NCI-H2029 (cell line): ENCODE results near the gene ACSF3.

ENCODE experiments used
- DNase-seq: peaks from one replicate; lab custom pipeline; 2025; lab: John Stamatoyannopoulos, UW

The ACSF3 gene

DNA sequence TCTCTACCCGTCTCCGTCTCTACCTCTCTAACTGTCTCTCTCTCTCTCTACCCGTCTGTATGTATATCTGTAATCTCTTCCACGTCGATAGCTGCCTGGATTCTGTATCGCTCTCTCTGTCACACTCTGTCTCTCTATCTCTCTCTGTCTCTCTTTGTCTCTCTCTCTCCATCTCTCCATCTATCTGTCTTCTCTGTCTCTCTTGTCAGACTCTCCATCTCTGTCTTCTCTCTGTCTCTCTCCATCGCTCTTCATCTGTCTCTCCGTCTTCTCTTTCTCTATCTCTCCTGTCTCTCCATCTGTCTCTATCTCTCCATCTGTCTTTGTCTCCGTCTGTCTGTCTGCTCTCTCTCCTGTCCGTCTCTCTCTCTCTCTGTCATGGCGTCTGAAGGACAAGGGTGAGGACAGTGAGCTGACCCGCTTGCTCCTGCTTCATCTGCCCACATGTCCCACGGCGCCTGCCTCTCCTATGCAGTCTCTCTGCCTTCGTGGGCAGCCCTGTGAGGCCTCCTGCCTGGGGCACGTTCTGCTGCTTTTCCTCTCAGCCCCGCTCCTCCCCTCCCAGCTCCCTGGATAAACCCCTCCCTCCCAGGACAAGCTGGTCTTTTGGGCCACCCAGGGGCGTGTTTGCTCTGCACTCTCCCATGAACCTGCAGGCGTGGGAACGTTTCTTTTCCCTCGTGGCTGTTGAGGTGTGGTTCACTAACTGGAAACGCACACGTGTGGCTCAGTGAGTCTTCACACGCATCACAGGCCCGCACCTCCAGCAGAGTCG is 18.9 kb downstream of the ACSF3 start:
- DNase-seq = no peak

DNA sequence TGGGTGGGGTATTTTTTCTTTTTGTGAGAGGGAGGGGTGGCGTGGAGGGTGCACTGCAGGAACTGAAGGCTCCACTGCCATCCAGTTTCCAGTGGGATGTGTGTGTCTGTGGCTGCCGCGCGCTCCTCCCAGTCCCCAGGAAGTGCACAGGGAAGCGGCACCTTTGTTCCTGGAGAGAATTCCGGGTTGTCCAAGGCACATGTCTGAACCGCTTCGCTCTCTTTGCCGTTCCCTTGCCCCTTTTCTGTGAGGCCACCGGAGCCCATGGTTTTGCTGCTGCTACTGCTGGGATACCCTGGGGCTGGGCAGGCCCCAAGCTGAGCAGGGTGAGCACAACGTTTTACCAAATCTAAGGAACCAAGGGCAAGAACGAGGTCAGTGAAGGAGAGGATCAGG is 19.5 kb downstream of the ACSF3 start:
- no peak for DNase-seq

DNA sequence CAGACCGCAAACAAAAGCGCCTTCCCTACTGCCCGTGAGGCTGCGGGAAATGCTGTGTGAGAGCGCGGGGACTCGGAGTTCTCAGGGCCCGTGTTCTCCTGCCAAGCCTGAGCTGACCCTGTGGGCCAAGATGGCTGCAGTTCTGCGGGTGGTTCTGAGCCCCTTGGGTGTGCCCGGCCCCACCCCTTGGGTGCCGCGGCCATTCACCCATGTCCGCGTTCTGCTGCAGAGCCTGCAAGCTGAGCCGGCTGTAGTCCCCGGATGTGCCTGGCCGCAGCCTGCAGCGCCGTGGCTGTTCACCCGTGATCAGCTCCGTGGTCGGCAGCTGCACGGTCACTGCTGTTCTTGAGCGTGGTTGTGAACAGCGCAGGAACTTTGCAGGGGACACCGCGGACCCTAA is 20.0 kb downstream of the ACSF3 start:
- DNase-seq = no peak

DNA sequence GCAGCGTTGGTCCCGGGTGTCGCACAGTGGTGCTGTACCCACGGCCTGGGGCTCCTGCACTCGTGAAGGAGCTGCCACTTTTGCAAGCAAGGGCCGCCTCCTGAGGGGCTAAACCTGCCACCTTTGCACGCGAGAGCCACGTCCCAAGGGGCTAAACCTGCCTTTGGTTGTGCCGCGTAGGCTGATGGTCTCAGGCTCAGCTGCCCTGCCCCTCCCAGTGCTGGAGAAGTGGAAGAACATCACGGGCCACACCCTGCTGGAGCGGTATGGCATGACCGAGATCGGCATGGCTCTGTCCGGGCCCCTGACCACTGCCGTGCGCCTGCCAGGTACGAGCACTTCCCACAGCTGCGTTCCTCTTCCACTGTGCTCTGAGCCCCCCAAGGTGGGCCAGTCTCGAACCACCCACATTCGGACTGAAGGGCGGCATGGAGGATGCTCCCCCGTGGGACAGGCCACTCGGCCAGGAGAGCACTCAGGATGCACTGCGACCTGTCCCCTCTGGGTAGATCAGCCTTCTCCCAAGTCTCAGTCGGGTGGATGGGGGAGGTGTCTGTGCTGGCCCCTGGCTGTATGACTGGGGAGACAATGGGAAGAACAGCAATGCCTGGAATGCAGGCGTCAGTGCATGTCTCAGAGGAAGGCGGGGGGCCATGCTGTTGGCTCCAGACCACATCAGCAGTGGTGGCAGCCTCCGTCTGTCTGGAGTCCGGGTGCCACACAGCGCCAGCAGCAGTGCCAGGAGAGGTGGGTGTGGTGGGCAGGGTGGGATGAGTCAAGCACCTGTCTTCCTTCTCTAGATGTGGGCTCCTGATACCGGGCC is 20.7 kb downstream of the ACSF3 start:
- DNase-seq = no peak

DNA sequence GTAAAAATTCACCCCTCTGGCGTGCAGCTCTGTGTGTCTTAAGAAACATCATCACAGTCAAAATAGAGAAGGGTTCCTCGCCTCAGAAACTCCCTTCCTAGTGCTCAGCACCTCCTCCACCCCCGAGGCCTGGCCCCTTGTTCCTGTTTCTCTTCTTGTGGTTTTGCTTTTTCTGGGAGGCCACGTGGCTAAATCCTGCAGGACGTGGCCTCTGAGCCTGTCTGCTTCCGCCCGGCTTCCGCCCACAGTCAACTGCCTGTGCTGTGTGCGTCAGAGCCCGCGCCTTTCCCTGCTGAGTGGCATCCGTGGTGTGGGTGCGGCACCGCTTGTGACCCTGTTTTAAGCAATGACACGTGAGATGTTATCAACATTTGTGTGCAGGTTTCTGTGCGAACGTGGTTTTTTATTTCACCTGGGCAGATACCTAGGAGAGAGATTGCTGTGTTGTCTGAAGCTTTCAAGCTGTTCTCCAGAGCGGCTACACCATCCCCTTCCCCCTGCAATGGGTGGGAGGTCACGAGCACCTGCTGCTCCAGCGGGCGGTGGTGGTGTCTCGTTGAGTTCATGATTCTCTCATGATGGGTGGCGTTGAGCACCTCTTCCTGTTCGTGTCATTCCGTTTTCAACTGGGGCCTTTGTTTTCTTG is 21.7 kb downstream of the ACSF3 start:
- no peak for DNase-seq

DNA sequence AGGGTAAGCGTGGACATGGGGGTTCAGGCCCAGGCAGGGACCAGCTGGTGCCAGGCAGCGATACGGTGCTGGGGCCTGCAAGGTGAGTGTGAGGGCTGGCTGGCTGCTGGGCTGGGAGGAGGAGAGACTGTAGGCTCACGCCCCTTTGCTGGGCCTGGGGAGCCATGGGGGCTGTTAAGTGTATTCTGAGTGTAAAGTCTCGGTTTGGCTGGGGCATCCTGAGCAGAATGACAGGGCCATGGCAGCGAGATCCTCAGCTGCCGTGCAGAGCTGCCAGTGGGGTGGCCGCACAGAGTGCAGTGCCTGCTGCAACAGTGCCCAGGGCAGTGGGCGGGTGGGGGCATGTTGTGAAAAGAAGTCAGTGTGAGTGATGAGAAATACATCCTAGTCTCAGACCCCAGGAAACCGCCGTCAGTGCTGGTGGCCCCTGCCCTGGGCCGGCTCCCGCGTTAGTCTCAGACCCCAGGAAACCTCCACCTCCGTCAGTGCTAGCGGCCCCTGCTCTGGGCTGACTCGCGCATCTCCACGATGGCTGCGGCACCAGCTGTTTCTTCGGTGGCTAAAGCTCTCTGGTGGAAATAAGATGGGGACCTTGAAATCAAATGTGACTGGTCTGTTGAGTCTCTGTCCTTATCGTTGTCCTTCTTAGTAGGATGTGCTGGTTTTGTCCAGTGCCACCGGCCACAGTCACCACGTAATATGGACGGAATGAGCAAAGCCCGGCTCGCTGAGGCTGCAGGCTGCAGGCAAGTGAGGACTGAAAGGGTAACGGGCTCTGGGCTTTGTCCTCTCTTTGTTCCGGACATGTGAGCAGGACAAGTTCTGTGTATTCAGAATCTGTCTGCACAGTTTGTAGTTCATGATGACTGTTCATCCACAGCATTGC is 22.9 kb downstream of the ACSF3 start:
- DNase-seq = no peak

DNA sequence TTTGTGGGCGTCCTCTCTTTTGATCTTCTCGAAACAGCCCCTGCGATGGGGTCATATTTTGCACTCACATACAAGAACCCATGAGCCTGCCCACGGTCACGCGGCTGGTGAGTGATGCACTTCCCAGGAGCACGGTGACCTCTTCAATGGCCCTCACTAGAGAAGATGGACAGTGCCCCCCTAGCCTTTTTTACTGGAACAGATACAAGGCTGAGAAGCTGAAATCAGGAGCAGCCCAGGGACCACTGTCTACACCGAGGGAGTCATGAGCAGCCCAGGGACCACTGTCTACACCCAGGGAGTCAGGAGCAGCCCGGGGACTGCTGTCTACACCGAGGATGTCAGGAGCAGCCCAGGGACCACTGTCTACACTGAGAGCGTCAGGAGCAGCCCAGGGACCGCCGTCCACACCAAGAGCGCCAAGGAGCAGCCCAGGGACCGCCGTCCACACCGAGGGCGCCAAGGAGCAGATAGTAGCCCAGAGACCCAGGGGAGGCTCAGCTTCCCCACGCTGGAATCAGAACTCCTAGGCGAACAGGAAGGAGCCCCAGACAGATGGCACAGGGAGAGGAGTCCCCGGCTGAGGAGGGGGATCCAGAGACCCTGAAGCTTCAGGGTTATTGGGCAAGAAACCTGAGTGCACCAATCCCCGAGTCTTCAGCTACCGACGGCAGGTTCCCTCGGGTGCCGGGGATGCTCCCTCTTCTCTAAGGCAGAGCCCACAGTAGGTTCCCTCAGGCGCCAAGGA is 23.7 kb downstream of the ACSF3 start:
- DNase-seq = no peak

DNA sequence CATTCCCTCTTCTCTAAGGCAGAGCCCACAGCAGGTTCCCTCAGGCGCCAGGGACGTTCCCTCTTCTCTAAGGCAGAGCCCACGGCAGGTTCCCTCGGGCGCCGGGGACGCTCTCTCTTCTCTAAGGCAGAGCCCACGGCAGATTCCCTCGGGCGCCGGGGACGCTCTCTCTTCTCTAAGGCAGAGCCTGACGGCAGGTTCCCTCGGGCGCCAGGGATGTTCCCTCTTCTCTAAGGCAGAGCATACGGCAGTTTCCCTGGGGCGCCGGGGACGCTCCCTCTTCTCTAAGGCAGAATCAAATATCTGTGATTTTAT is 24.3 kb downstream of the ACSF3 start:
- no peak for DNase-seq

DNA sequence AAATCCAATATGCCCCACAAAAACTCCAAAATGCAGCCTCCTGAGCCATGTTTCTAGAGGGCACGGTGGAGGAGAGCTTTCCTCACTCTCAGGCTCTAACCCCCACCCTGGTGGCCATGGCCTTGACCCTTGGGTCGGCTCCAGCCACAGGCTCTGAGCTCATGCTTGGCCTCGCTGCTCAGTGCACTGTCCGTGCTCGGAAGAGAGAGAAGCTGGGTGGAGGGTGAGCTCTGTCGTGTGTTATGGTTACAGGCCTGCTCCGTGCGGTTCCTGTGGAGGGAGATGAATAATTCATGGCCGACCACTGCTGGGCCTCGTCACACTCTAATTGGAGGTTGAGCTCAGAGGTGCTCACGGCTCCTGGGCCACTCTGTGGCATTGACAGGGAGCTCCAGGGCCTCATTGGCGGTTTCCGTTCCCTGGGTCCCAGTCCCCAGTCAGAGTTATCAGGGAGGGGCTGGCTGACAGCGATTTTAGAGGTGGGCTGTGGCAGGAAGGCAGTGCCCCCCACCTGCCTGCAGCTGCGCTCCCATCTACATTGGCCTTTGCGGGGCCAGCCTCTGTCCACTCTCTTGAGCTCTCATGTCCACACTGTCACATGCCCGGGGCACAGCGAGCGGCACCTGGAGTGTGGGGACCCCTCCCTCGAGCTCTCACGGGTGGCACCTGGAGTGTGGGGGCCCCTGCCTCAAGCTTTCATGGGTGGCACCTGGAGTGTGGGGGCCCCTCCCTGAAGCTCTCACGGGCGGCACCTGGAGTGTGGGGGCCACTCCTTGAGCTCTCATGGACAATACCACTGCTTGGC is 24.9 kb downstream of the ACSF3 start:
- DNase-seq = no peak

DNA sequence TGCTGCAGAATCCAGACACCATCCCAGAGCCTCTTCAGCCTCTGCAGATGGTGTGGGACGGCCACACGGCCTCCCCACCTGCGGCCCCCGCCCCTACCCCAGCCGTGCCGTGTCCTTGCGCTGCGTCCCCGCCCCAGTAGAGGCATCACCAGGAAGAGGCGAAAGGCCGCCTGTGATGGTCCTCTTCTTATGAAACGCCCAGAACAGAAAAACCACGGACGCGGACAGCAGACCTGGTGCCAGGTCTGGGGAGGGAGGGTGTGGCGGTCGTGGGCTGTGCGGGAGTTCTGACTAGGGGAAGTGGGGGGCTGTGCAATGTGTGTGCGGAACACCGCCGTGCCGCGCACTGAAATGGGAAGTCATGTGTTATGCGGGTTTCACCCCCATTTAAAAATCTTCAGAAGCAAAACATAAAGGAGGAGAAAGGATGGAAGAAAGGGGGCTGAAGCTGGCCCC is 25.5 kb downstream of the ACSF3 start:
- no peak for DNase-seq

DNA sequence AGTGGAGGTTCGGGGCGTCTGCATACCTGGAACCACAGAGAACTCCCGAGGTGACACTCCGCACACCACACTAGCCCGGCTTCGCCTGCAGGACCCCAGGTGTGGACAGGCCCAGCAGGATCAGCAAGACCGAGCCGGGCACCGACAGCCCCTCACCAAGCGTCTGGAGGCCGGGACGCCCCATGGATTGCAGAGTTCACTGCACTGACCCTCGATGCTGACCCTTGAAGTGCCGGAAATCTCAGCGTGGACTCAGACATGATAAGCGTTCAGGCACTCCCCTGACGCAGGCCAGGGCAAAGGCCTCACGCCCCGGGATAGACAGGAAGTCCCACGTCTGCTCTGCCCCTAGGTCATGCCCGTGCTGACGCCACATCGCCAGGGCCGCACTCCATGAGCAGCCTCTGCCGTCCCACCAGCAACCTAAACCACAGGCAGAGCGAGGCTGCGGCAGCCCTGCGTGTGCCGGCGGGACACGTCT is 26.0 kb downstream of the ACSF3 start:
- DNase-seq = no peak

DNA sequence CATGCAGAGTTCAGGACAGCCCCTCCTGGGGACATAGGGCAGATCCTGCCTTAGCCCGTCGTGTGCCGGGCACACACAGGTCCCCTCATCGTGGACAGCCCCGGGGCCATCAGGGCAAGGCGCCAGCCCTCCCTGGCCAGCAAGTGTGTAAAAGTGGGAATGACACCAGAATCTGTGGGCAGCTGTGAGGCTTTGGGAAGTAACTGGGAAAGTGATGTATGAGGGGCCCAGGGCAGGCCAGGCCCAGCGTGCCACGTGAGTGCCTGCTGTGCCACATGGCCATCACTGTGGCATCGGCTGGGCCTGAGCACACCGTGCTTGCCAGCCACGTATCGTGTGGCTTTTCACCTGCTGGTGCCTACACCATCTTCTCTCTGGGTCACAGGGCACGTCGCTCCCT is 26.6 kb downstream of the ACSF3 start:
- DNase-seq = no peak

DNA sequence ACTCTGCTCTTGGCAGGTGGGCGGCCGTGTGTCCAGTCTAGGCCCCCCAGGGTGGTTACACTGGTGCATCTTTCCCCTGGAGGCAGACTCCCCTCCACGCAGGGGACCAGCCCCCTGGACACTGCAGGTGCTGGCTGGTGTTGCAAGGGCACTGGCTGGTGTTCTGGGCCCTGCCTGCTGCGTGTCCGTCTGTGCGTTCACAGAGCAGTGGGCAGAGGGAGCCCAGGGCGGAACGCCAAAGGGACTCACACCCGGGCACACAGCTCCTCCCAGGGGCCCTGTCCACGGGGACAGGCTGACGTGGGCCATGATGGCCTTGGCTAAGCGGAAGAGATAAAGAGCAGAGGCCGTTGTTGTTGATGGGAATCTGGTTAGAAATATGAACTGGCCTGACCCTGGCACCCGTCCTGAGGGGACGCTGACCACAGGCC is 27.3 kb downstream of the ACSF3 start:
- no peak for DNase-seq

DNA sequence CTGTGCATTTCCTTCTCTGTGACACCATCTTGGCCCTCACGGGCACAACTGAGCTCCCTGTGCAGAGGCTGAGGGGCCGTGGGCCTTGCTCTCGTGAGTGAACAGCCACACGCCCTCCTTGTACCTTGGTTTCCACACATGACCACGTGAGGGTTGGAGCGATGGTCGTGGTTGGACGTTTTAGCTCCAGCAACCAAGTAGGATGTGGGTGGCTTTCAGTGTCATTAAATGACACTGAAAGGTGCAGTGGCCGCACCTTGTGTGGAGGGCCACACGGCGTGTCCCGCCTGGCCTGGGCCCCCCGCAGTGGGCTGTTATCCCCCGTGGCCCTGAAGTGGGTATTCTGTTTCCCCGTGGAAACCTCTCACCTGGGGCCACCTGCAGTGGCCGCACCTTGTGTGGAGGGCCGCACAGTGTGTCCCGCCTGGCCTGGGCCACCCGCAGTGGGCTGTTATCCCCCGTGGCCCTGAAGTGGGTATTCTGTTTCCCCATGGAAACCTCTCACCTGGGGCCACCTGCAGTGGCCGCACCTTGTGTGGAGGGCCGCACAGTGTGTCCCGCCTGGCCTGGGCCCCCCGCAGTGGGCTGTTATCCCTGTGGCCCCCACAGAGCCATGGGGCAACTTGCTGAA is 28.2 kb downstream of the ACSF3 start:
- no peak for DNase-seq

DNA sequence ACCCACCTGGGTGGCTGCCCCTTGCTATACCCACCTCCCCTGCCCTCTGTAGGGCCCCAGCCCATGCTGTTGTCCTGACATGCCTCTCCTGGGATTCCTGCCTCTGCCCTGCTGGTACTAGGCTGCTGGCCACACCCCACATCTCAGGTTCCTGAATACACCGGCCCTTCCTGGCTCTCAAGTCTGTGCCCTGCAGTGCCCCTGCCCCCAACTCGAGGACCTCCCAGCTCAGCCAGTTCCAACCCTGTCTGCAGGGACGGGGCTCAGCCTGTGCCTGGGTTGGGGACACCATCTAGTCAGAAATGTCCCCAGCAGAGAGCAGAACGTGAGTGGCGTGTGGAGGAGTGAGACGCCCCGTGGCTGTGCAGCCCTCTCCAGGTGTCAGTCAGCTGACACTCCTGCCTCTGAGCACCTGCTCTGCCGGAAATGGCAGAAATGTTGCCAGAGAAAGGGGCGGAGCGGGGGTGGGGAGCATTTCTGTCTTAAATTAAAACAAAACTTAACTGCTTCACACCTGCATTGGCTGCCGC is 28.7 kb downstream of the ACSF3 start:
- peak; percentile 79 for DNase-seq

DNA sequence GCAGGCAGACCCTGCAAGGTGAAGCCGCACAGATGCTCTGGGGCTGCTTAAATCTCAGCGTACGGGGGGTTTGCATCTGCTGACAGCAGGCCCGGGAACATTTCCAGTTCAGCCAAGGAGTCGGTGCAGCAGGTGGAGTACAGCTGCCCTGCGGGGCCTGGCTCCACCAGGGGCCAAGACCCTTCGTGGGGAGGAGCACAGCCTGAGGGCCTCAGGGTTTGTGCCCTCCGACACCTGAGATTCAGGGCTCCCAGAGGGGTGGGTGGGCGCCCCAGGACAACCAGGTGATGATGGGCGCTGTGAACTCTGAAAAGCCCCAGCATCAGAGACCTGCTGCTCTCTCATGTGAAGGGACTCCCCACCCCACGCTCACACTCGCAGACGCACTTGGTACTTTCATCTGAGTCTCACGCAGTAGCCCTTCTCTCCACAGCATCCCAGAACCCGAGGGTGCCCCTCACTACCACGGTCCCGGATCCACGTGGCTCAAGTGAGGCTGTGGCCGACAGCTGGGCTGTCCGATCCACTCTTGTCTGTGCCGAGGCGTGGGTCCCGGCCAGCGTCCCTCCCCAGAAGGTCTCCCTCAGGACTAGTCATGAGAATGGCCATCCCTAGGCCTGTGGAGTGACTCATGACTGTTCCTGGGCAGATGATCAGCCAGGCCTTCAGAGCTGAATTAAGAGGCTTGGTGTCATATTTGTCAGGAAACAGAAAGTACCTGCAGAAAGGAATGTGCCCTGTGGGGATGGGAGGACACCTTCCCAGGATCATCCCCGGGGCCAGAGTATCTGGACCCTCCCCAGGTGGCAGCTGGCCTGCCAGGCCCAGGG is 29.6 kb downstream of the ACSF3 start:
- no peak for DNase-seq

DNA sequence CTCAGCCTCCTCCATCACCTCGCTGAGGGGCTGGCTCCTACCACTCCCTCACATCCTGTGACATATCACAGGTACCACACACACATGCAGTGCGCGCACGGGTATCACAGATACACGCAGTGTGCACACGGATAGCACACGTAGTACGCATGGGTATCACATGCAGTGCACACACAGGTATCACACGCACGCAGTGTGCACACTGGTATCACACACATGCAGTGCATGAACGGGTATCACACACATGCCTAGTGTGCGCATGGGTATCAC is 30.1 kb downstream of the ACSF3 start:
- DNase-seq = no peak

DNA sequence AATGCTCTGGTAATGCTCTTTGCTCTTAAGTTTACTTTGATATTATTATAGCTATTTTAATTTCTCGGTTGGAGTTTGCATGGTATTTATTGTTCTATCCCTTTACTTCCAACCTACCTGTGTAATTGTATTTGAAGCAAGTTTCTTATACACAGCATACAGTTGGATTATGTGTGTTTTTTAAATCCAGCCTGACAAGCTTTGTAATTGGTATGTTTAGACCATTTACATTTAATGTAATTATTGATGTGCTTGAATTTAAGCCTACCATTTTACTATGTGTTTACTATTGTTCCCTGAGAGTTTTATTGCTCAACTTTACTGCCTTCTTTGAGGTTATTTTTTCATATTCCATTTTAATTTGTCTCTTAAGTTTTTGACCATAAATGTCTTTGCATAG is 35.7 kb downstream of the ACSF3 start:
- no peak for DNase-seq

DNA sequence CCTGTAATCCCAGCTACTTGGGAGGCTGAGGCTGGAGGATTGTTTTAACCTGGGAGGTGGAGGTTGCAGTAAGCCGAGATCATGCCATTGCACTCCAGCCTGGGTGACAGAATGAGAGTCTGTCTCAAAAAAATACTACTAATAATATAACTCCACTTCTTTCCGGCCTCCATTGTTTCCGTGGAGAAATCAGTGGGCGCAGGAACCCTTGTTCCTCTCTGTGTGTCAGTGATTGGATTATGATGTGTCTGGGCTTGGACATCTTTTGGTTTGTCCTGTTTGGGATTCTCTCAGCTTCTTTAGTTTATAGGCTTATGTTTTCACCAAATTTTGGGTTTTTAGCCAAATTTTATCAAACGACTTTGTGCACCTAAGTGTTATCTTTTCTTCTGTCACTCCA is 36.8 kb downstream of the ACSF3 start:
- DNase-seq = no peak
